Transverse colon (tissue), 4 donors: Measurements from ENCODE around the gene VEGFB. TPM values are rescaled to one million over a fixed set of nuclear protein-coding genes. Genes with fewer than 3 reads are reported as not detected.
"Not testable (repeated sequence)": the region's sequence is repeated elsewhere in the genome, so short reads cannot be mapped to it uniquely, and the experiment has no call there.

ENCODE experiments used
- DNase-seq: peaks from one replicate; pipeline ENCODE4 v3.0.0-alpha.2; 2019
- H3K27ac ChIP-seq, 4 donors: fragments of 200-600 bp; sonication (generic); 2 replicates each; pipeline ENCODE4 v1.5.1; 2016 to 2018; ENCODE audit warnings: inconsistent platforms in 4 of 4
- H3K27me3 ChIP-seq: fragments of 200-600 bp; sonication (generic); 2 replicates; pipeline ENCODE4 v1.5.1; 2017; ENCODE audit warnings: inconsistent platforms
- H3K36me3 ChIP-seq, 4 donors: fragments of 200-600 bp; sonication (generic); 2 replicates each; pipeline ENCODE4 v1.5.1; 2017 to 2019; ENCODE audit warnings: inconsistent platforms in 4 of 4
- H3K4me1 ChIP-seq, 4 donors: fragments of 200-600 bp; sonication (generic); 2 replicates each; pipeline ENCODE4 v1.5.1; 2017 to 2020; ENCODE audit warnings: inconsistent platforms in 4 of 4
- H3K4me3 ChIP-seq, 4 donors: fragments of 200-600 bp; sonication (generic); 1 replicate in 1 of 4; 2 replicates in 3 of 4; pipeline versions ENCODE4 v1.5.1 to v1.6.1; 2017 to 2019; ENCODE audit warnings: inconsistent platforms in 4 of 4
- H3K9me3 ChIP-seq, 2 donors: fragments of 200-600 bp; sonication (generic); 2 replicates each; pipeline ENCODE4 v1.5.1; 2017 to 2019; ENCODE audit warnings: inconsistent platforms in 2 of 2
- CTCF ChIP-seq, 5 experiments: fragments of 200-600 bp in 3 of 5; fragments of 450-650 bp in 2 of 5; sonication (generic) in 3 of 5; IDR thresholded peaks; 1 replicate in 2 of 5; 2 replicates in 3 of 5; pipeline ENCODE4 v1.5.1; 2016 to 2017; ENCODE audit warnings: antibody characterized with exemption in 5 of 5, inconsistent platforms in 3 of 5, mild to moderate bottlenecking in 2 of 5, moderate library complexity in 1 of 5
- EP300 ChIP-seq: sonication (generic); formaldehyde crosslinking; IDR thresholded peaks from one replicate; pipeline ENCODE4 v1.6.1; 2017; ENCODE audit warnings: antibody characterized with exemption, low read depth
- POLR2A ChIP-seq: fragments of 450-650 bp; IDR thresholded peaks from one replicate; pipeline ENCODE4 v1.6.1; 2016; ENCODE audit warnings: antibody characterized with exemption, mild to moderate bottlenecking, moderate library complexity
- POLR2AphosphoS5 ChIP-seq, 3 donors: sonication (generic); formaldehyde crosslinking; IDR thresholded peaks; one replicate each; pipeline ENCODE4 v1.6.1; 2016; ENCODE audit warnings: antibody characterized with exemption in 3 of 3
- WGBS, 2 donors: methylation state at CpG; one replicate each; pipeline ENCODE4 v1.1.5; 2018; ENCODE audit warnings: low coverage in 1 of 2; 5-methylcytosine and 5-hydroxymethylcytosine counted together
- in situ Hi-C, 4 donors: fragments of 200-750 bp; cut with MboI; loops; one replicate each; pipeline versions ENCODE4 v1.15.0 to v1.15.1; 2017; ENCODE audit warnings: low sequenced_read_pairs in 3 of 4, low pct_ligation_motif_present in 1 of 4, low pct_unique_long_range_greater_than_20kb in 1 of 4
- intact Hi-C: fragments of 100-400 bp; cut with DNase I; formaldehyde crosslinking; loops from one replicate; pipeline ENCODE4 v1.15.1; 2023; ENCODE audit warnings: low total_unique reads
- total RNA-seq, 4 donors: library from RNA; depleted of rRNA; stranded (reverse); fragments of >200 nt; gene quantifications; one replicate each; pipeline ENCODE4 v1.1.0, GENCODE V29; 2016

VEGFB gene
- total RNA-seq, 4 donors from 2014 or later: 34.0 to 84.9 (median 36.8) TPM

GRCh38 chr11:64245401-64245796 lies 11.0 kb downstream of the VEGFB start:
- in situ Hi-C loops: no loop called here
- WGBS, 2 donors: 10% methylated on average over 4 of the region's 6 CpGs; no CpG with 5 or more reads in 1 of the 2 donors
- H3K27me3 ChIP-seq: no peaks in the 10 kb centered on the region
- TF ChIP-seq EP300 (no peak), CTCF (IDR thresholded peaks at IDR 0.05) (no peak)
- H3K4me1 ChIP-seq: peaks cover 20 to 43% (median 35%) of the 10 kb centered on the region in 4 donors
- H3K9me3 ChIP-seq: no peaks in the 10 kb centered on the region
- H3K4me3 ChIP-seq: peak overlapping the region; percentile 62 to 78 (median 70)
- intact Hi-C loops: no loop called here
- H3K27ac ChIP-seq: peak overlapping the region; percentile 90 to 99 (median 94)
- DNase-seq: peak; percentile 70
- no peaks in the 10 kb centered on the region for H3K36me3 ChIP-seq

- in situ Hi-C loops (no loop called here), intact Hi-C loops (no loop called here)
- Histone ChIP-seq H3K4me1 (peaks cover 24 to 47% (median 38%) of the 10 kb centered on the region in 4 donors), H3K27ac (peak overlapping the region; percentile 90 to 99 (median 94)), H3K36me3 (no peaks in the 10 kb centered on the region), H3K27me3 (no peaks in the 10 kb centered on the region), H3K4me3 (peak overlapping the region; percentile 62 to 78 (median 70)), H3K9me3 (no peaks in the 10 kb centered on the region)
- DNase-seq: peak; percentile 77
- 2% methylated on average over 21 of the region's 46 CpGs; no CpG with 5 or more reads in 1 of the 2 donors for WGBS, 2 donors
- TF ChIP-seq CTCF (IDR thresholded peaks at IDR 0.05) (peak in 2 of 5 experiments; percentile 13 to 21), EP300 (no peak), POLR2A (peak; percentile 68), POLR2AphosphoS5 (IDR thresholded peaks at IDR 0.05) (peak in 2 of 3 donors; percentile 17 to 58)
Observed at GRCh38 chr11:64245797-64246620, 11.6 kb downstream of the VEGFB start.

- H3K4me1 ChIP-seq: peaks cover 24 to 49% (median 40%) of the 10 kb centered on the region in 4 donors
- DNase-seq, H3K9me3 ChIP-seq, H3K27me3 ChIP-seq, in situ Hi-C loops, H3K36me3 ChIP-seq, intact Hi-C loops: not testable (repeated sequence)
- WGBS, 2 donors: 1% methylated on average over 23 of the region's 43 CpGs; no CpG with 5 or more reads in 1 of the 2 donors
- peak overlapping the region; percentile 62 to 78 (median 70) for H3K4me3 ChIP-seq
- H3K27ac ChIP-seq: peak overlapping the region; percentile 90 to 99 (median 94)
Observed at GRCh38 chr11:64246621-64246870, 12.2 kb downstream of the VEGFB start.

GRCh38 chr11:64246871-64247728 lies 12.7 kb downstream of the VEGFB start, which contains the start of gene PPP1R14B:
TSS of gene PPP1R14B (minus strand) at chr11:64246943. CDS start at chr11:64246673, 270 bp downstream.
- Histone ChIP-seq H3K27ac (peak within 1 kb of the TSS; percentile 90 to 99 (median 94)), H3K36me3 (no peaks in the 10 kb centered on the region), H3K4me3 (peak within 1 kb of the TSS; percentile 62 to 78 (median 70)), H3K27me3 (no peaks in the 10 kb centered on the region), H3K9me3 (no peaks in the 10 kb centered on the region), H3K4me1 (peaks cover 23 to 50% (median 41%) of the 10 kb centered on the region in 4 donors)
- peak in 3 of 5 experiments; percentile 16 to 39 (median 21) for TF ChIP-seq CTCF (IDR thresholded peaks at IDR 0.05)
- no peak for TF ChIP-seq EP300
- peak in 2 of 3 donors; percentile 48 to 65 for TF ChIP-seq POLR2AphosphoS5 (IDR thresholded peaks at IDR 0.05)
- peak; percentile 54 for TF ChIP-seq POLR2A
- WGBS, 2 donors: 2% methylated on average over 45 of the region's 74 CpGs; no CpG with 5 or more reads in 1 of the 2 donors
- DNase-seq: peak; percentile 92
- in situ Hi-C loops: no loop called here
- intact Hi-C loops: no loop called here
